Epithelial cell of proximal tubule (primary cell): ENCODE measurements around the gene AKR1C1. TPM values are rescaled to one million over a fixed set of nuclear protein-coding genes. Genes with fewer than 3 reads are reported as not detected.
"Not testable (repeated sequence)": the region's sequence is repeated elsewhere in the genome, so short reads cannot be mapped to it uniquely, and the experiment has no call there.

ENCODE experiments used
- DNase-seq: peaks from one replicate; pipeline ENCODE4 v3.0.0-alpha.2; 2011; ENCODE audit warnings: low read depth
- H3K4me3 ChIP-seq: 2 replicates; pipeline ENCODE4 v1.5.1; 2011; ENCODE audit warnings: low read depth, mild to moderate bottlenecking, low read length
- total RNA-seq: library from RNA; depleted of rRNA; stranded (reverse); fragments of >200 nt; gene quantifications from 2 replicates; pipeline ENCODE4 v1.2.3, GENCODE V29; 2015
- TF ChIP-seq, protein P1 (sequence below): conservative IDR thresholded peaks from 2 replicates; pipeline ENCODE4 v1.5.1; 2012; ENCODE audit warnings: low read depth, mild to moderate bottlenecking, low read length

AKR1C1 gene
- total RNA-seq, 1 donor from 2014 or later = 1.6 TPM

DNA sequence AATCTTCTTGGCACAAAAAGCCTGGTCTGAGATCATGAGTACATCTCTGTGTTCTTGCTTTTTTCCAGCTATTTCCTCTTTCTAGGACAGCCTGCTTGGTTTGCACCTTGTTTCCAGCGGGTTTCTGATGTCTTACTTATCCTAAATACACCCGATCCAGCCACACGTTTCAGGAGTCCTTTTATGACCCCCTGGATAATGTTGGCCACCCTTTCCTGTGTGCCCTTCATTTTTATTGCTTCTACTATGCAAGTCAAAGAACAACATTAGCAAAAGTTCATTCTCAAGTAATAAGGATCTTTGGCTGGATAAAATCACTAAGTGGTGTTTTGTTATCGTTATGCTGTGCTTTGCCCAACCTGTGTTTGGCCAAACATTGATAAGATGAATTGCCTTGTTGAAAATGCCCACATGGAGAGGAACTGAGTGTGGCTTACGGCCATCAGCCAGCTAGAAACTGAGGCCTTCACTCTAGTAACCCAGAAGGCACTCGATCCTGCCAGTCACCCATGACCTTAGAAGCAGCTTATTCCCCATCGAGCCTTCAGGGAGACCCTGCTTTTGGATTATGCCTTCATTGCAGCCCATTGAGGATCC is 28.7 kb upstream of the AKR1C1 start:
- H3K4me3 ChIP-seq = no peak overlapping the region
- TF ChIP-seq, protein P1, sequence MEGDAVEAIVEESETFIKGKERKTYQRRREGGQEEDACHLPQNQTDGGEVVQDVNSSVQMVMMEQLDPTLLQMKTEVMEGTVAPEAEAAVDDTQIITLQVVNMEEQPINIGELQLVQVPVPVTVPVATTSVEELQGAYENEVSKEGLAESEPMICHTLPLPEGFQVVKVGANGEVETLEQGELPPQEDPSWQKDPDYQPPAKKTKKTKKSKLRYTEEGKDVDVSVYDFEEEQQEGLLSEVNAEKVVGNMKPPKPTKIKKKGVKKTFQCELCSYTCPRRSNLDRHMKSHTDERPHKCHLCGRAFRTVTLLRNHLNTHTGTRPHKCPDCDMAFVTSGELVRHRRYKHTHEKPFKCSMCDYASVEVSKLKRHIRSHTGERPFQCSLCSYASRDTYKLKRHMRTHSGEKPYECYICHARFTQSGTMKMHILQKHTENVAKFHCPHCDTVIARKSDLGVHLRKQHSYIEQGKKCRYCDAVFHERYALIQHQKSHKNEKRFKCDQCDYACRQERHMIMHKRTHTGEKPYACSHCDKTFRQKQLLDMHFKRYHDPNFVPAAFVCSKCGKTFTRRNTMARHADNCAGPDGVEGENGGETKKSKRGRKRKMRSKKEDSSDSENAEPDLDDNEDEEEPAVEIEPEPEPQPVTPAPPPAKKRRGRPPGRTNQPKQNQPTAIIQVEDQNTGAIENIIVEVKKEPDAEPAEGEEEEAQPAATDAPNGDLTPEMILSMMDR = no peak
- DNase-seq = no peak

DNA sequence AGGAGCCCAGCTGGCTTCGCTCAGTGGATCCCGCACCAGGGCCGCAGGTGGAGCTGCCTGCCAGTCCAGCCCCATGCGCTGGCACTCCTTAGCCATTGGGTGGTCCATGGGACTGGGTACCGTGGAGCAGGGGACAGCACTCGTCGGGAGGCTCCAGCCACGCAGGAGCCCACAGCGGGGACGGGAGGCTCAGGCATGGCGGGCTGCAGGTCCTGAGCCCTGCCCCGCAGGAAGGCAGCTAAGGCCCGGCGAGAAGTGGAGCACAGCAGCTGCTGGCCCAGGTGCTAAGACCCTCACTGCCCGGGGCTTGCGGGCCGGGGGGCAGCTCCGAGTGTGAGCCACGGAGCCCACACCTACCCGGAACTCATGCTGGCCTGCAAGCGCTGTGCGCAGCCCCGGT is 25.9 kb upstream of the AKR1C1 start:
- TF ChIP-seq, protein P1 = no peak
- H3K4me3 ChIP-seq = no peak overlapping the region
- DNase-seq = no peak

DNA sequence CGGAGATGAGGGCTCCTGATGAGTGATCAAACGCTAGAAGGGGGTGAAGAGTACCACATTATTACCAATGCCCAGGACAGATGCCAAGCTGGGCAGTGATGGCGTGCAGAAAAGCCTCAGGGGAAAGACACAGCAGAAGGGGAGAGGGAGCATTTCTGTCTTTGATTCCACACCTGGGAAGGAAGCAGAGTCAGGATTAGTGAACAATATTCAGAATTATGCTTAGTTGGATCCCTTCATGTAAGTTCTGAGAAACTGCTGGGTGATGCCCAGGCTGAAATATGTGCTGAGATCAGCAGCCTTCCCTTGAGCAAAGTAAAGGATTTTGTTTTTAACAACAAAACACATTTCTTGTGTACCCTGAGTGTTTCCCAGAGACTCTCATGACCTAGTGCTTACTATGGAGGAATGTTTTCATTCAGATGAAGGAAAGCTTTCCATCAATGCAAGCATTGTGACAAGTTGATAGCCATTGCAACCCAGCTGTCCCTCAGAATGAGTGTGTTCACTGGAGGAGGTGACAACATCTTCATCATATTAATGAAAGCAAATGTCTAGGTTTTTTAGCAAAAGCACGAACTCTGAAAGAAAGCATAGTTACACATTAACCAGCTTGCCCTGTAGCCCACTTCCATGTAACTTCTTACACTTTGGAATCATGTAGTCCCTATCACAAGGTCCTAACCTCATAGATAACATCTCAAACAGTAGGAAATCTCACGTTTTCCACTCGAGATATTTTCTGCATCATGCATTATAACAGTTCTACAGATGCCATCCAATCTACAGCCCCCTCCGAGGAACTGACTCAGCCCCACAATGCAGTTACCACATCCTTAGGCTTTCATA is 23.8 kb upstream of the AKR1C1 start:
- TF ChIP-seq, protein P1 = no peak
- no peak for DNase-seq
- H3K4me3 ChIP-seq = no peak overlapping the region

DNA sequence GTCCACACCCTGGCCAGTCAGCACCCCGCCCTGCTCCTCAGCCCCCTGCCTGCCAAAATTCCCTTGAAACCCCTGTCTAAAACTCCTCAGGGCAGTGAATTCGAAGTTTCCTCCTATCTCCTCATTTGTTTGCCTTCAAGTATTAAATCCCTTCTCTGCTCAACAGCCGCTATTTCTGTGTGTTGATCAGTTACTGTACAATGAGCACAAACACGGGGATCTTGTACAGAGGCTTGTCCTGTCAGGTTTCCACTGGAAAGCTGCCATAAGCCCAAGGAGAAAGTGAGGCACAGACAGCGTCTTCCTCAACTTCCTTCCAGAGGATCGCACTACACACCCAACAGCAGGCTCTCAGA is 23.2 kb upstream of the AKR1C1 start:
- not testable (repeated sequence) for H3K4me3 ChIP-seq, DNase-seq

DNA sequence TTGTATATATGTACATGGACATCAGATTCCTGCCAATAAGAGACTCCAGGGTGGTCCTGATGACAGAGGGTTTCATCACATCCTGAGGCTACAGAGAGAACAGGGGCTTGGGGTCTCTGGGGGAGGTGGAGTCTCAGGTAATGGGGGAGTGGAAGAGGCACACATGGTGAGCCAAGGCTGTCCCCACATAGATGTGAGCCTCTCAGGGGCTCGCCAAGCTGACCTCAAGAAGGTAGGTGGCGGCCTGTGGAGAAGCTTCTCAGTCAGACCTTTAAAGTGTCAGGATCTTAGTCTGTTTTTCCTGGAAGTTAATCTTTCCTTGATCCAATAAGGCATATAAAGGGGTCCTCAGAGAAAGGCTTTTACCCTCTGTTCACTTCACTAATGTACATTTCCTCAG is 22.3 kb upstream of the AKR1C1 start:
- not testable (repeated sequence) for DNase-seq

DNA sequence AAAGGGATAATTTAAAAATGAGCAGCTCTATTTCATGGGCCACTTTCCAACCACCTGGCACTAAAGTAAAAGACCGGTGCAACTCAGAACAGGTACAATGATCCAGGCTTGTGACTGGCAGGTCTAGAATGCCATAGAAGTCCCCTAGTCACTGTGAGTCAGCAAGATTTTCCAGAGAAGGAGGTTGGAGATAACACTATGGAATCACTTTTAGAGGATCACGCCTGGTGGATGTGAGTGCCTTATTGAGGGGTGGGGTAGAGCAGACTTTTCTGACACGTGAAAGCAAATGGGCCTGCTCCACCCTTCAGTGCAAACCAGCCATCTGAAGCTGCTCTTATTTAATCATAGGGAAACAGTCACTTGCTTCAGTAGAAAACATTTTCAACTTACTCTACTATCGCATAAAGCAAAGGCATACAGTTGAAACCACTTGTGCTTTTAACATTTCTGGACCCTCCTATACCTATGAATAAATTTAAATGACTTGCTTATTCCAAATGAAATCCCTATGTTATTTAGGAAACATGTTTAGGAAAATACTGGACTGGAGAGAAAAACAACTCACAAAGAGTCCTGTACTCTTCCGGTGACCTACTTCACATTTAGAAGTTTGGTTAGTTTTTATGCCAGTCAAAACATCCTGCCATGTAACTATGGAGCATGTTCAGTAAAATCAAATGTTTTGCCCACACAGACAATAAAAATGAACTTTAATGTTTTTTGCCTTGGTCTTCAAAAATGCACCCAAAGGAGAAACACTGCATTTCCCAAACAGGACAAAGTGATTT is 21.5 kb upstream of the AKR1C1 start:
- H3K4me3 ChIP-seq = no peak overlapping the region
- no peak for DNase-seq
- TF ChIP-seq, protein P1 = no peak

More for the DNA sequence above, 22.3 kb upstream of the AKR1C1 start:
- H3K4me3 ChIP-seq = not testable (repeated sequence)

DNA sequence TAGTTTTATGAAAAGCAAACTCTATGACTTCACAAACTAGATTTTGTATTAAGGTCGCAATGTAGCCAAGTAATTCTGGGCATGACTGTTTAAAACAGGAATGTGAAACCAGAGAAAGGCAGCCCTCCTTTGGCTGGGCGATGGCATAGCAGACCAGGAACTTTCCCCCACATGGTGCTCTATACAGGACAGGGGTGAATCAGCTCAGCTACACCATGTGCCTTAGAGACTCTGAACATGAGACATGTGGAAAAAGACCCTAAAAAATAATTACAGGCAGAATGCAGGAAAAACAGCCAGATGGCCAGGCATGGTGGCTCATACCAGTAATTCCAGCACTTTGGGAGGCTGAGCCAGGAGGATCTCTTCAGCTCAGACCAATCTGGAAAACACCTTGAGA is 20.3 kb upstream of the AKR1C1 start:
- TF ChIP-seq, protein P1 = peak; percentile 33
- not testable (repeated sequence) for DNase-seq, H3K4me3 ChIP-seq

DNA sequence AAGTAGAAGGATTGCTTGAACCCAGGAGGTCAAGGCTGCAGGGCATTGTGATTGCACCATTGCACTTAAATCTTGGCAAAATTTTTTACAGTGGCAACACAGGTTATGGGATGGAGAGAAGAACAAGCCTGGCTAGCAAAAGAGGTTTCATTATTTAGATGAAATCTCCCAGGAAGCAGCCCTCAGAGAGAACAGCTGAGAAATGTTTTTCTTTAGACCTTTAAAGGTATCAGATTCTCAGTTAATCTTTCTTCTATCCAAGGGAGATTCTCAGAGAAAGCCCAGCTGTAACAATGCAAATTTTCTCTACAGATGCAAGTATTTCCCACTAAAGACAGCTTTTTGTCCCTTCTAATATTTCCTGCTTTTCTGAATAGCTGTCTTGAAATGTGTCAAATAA is 19.8 kb upstream of the AKR1C1 start:
- DNase-seq, H3K4me3 ChIP-seq: not testable (repeated sequence)
